Measurements from ENCODE around the gene SYT8.

The SYT8 gene

DNA sequence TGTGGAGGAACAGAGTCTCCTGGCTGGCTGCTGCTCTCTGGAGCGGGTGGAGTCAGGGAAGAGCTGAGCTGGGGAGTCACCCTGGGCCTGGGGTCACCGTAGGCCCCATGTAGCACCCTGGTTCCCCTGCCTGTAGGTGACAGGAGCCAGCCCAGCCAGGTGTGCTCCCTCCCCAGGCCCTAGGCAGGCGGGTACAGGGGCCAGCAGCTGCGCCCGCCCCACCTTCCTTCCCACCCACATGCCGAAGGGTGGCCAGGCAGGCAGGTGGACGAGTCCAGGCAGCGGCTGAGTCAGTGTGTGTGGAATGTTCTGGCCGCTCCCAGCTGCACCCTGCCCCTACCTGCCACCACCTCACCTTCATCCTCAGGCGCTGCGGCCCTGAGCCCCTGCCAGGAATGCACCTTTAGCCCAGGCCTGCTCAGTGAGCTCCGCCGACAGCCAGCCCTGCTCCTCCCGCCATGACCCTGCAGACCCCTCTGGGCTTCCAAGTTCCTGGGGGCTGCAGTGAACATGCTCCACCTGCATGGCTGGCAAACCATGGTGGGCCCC is 654 bp upstream of the SYT8 start:
- no peak overlapping the region for H3K4me3 ChIP-seq (replicated peaks; ENCODE audit: insufficient read depth, low read length)
- no peak overlapping the region for H3K27ac ChIP-seq (replicated peaks)
- TF ChIP-seq GABPA (IDR thresholded peaks at IDR 0.05; ENCODE audit: low read depth), result no peak
- TF ChIP-seq, protein P1, sequence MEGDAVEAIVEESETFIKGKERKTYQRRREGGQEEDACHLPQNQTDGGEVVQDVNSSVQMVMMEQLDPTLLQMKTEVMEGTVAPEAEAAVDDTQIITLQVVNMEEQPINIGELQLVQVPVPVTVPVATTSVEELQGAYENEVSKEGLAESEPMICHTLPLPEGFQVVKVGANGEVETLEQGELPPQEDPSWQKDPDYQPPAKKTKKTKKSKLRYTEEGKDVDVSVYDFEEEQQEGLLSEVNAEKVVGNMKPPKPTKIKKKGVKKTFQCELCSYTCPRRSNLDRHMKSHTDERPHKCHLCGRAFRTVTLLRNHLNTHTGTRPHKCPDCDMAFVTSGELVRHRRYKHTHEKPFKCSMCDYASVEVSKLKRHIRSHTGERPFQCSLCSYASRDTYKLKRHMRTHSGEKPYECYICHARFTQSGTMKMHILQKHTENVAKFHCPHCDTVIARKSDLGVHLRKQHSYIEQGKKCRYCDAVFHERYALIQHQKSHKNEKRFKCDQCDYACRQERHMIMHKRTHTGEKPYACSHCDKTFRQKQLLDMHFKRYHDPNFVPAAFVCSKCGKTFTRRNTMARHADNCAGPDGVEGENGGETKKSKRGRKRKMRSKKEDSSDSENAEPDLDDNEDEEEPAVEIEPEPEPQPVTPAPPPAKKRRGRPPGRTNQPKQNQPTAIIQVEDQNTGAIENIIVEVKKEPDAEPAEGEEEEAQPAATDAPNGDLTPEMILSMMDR (IDR thresholded peaks at IDR 0.05; ENCODE audit: insufficient read depth, low read length), result no peak
- TF ChIP-seq, protein P2, sequence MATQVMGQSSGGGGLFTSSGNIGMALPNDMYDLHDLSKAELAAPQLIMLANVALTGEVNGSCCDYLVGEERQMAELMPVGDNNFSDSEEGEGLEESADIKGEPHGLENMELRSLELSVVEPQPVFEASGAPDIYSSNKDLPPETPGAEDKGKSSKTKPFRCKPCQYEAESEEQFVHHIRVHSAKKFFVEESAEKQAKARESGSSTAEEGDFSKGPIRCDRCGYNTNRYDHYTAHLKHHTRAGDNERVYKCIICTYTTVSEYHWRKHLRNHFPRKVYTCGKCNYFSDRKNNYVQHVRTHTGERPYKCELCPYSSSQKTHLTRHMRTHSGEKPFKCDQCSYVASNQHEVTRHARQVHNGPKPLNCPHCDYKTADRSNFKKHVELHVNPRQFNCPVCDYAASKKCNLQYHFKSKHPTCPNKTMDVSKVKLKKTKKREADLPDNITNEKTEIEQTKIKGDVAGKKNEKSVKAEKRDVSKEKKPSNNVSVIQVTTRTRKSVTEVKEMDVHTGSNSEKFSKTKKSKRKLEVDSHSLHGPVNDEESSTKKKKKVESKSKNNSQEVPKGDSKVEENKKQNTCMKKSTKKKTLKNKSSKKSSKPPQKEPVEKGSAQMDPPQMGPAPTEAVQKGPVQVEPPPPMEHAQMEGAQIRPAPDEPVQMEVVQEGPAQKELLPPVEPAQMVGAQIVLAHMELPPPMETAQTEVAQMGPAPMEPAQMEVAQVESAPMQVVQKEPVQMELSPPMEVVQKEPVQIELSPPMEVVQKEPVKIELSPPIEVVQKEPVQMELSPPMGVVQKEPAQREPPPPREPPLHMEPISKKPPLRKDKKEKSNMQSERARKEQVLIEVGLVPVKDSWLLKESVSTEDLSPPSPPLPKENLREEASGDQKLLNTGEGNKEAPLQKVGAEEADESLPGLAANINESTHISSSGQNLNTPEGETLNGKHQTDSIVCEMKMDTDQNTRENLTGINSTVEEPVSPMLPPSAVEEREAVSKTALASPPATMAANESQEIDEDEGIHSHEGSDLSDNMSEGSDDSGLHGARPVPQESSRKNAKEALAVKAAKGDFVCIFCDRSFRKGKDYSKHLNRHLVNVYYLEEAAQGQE (IDR thresholded peaks at IDR 0.05; ENCODE audit: insufficient replicate concordance, low read depth), result no peak
- no peak for TF ChIP-seq SPI1 (IDR thresholded peaks at IDR 0.05; ENCODE audit: borderline replicate concordance, low read depth)
- TF ChIP-seq POLR2AphosphoS5 (IDR thresholded peaks at IDR 0.05; ENCODE audit: low read depth), result no peak
- peaks cover 8% of the 10 kb centered on the region for H3K27me3 ChIP-seq (ENCODE audit: insufficient read depth, poor library complexity, severe bottlenecking)
- no peak for DNase-seq (ENCODE audit: low read depth in 1 of 2, low spot score in 1 of 2)

DNA sequence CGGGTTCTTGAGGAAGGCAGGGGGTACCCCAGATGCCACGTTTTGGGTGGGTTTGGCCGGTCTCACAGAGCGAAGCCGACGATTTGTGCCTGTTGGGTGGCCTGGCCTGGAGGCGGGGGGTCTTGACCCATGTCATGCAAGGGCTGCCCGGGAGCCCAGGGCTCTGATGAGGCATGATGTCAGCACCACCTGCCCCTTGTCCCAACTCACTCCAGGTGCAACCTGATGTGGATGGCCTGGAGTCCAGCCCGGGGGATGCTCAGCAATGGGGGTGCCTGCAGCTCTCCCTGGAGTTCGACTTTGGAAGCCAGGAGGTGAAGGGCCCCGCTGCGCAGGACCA is 851 bp downstream of the SYT8 start:
- H3K27me3 ChIP-seq (ENCODE audit: insufficient read depth, poor library complexity, severe bottlenecking), result peaks cover 7% of the 10 kb centered on the region
- DNase-seq (ENCODE audit: low read depth in 1 of 2, low spot score in 1 of 2), result no peak
- H3K4me3 ChIP-seq (replicated peaks; ENCODE audit: insufficient read depth, low read length), result no peak overlapping the region
- TF ChIP-seq, protein P2 (IDR thresholded peaks at IDR 0.05; ENCODE audit: insufficient replicate concordance, low read depth), result no peak
- no peak for TF ChIP-seq GABPA (IDR thresholded peaks at IDR 0.05; ENCODE audit: low read depth)
- TF ChIP-seq, protein P1 (IDR thresholded peaks at IDR 0.05; ENCODE audit: insufficient read depth, low read length), result no peak
- no peak for TF ChIP-seq SPI1 (IDR thresholded peaks at IDR 0.05; ENCODE audit: borderline replicate concordance, low read depth)
- no peak for TF ChIP-seq POLR2AphosphoS5 (IDR thresholded peaks at IDR 0.05; ENCODE audit: low read depth)
- no peak overlapping the region for H3K27ac ChIP-seq (replicated peaks)

DNA sequence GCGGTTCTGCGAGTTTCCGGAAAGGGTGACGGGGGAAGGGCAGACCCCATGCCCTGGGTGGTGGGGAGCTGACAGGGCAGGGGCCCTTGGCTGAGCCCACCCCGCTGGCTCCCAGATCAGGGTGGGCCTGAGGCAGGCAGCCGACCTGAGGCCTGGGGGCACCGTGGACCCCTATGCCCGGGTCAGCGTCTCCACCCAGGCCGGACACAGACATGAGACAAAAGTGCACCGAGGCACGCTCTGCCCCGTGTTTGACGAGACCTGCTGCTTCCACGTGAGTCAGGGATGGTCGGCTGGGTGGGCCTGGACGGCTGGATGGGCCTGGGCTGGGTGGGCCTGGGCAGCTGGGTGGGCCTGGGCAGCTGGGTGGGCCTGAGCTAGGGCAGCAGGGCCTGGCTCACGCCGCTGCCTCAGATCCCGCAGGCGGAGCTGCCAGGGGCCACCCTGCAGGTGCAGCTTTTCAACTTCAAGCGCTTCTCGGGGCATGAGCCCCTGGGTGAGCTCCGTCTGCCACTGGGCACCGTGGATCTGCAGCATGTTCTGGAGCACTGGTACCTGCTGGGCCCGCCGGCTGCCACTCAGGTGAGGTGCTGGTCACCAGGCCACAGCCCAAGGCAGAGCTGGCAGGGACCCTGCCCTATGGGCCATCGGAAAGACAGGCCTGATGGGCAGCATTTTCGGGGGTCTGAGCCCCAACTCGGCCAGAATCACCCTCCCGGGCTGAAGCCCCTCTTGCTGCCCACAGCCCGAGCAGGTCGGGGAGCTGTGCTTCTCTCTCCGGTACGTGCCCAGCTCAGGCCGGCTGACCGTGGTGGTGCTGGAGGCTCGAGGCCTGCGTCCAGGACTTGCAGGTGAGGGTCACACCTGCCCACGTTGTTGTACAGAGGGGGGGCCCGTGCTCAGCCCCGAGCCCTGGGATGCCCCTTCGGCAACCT is 1.5 kb downstream of the SYT8 start:
- Histone ChIP-seq H3K27ac (replicated peaks) (no peak overlapping the region), H3K27me3 (ENCODE audit: insufficient read depth, poor library complexity, severe bottlenecking) (peaks cover 5% of the 10 kb centered on the region), H3K4me3 (replicated peaks; ENCODE audit: insufficient read depth, low read length) (no peak overlapping the region)
- DNase-seq (ENCODE audit: low read depth in 1 of 2, low spot score in 1 of 2), result no peak
- TF ChIP-seq GABPA (IDR thresholded peaks at IDR 0.05; ENCODE audit: low read depth), result no peak

DNA sequence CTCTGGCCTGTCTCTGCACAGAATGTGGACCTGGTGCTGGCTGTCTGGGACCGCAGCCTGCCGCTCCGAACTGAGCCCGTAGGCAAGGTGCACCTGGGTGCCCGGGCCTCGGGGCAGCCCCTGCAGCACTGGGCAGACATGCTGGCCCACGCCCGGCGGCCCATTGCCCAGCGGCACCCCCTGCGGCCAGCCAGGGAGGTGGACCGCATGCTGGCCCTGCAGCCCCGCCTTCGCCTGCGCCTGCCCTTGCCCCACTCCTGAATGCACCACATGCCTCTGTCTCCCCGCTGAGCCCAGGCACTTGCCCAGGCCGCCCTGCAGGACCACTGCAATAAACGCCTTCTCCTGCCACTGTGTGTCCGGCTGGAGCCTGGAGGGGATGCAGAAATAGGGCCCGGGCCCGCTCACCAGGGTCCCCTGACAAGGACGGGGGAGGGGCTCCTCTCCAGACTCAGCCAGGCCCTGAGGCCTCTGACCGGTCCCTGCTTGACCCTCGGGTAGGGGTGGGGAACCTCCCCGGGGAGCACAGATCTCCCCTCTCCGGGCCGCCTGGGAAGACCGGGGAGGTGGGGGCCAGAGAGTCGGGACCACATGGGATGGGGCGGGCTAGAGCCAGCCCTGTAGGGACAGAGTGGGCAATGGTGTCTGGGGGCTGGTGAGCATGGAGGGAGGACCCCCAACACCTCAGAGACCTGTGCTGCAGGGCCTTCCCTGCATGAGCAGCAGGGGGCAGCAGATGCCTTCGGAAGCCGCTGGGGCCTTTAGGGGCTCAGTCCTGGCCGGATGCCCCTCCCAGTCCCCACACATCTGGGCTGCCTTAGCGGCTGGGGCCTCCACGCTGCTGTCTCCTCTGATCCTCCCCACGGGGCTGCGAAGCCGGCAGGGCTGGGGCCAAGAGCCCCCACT is 2.6 kb downstream of the SYT8 start:
- no peak overlapping the region for H3K4me3 ChIP-seq (replicated peaks; ENCODE audit: insufficient read depth, low read length)
- no peak for TF ChIP-seq POLR2AphosphoS5 (IDR thresholded peaks at IDR 0.05; ENCODE audit: low read depth)
- no peak for TF ChIP-seq GABPA (IDR thresholded peaks at IDR 0.05; ENCODE audit: low read depth)
- TF ChIP-seq, protein P1 (IDR thresholded peaks at IDR 0.05; ENCODE audit: insufficient read depth, low read length), result peak; percentile 80
- no peak overlapping the region for H3K27ac ChIP-seq (replicated peaks)
- H3K27me3 ChIP-seq (ENCODE audit: insufficient read depth, poor library complexity, severe bottlenecking), result peaks cover 5% of the 10 kb centered on the region
- peak in 1 of 2 experiments; percentile 61 for DNase-seq (ENCODE audit: low read depth in 1 of 2, low spot score in 1 of 2)

All from HL-60 (cell line).